Thymus (tissue), 11 donors: ENCODE results near the gene KIF15. TPM values are rescaled to one million over a fixed set of nuclear protein-coding genes. Genes with fewer than 3 reads are reported as not detected.

Experiments
- DNase-seq, 9 donors: peaks; one replicate each; pipeline ENCODE4 v3.0.0-alpha.2; 2013; ENCODE audit warnings: low spot score in 9 of 9, low read depth in 6 of 9, missing footprints in 1 of 9
- H3K27ac ChIP-seq, 2 donors: one replicate each; pipeline ENCODE4 v1.5.1; 2013; ENCODE audit warnings: control low read depth in 1 of 2, low read depth in 1 of 2, low read length in 1 of 2, mild to moderate bottlenecking in 1 of 2, moderate library complexity in 1 of 2
- H3K27me3 ChIP-seq, 2 donors: one replicate each; pipeline ENCODE4 v1.5.1; 2013; ENCODE audit warnings: low read length in 1 of 2; ENCODE audit not compliant: control insufficient read depth in 2 of 2, insufficient read depth in 1 of 2
- H3K36me3 ChIP-seq, 2 donors: one replicate each; pipeline ENCODE4 v1.5.1; 2013; ENCODE audit warnings: low read length in 1 of 2, mild to moderate bottlenecking in 1 of 2, moderate library complexity in 1 of 2; ENCODE audit not compliant: control insufficient read depth in 2 of 2, insufficient read depth in 2 of 2
- H3K4me1 ChIP-seq, 2 donors: one replicate each; pipeline ENCODE4 v1.5.1; 2013; ENCODE audit warnings: low read length in 2 of 2; ENCODE audit not compliant: control insufficient read depth in 2 of 2, insufficient read depth in 2 of 2
- H3K4me3 ChIP-seq, 2 donors: one replicate each; pipeline ENCODE4 v1.5.1; 2013; ENCODE audit warnings: low read length in 2 of 2, control low read depth in 1 of 2, mild to moderate bottlenecking in 1 of 2
- H3K9me3 ChIP-seq, 2 donors: one replicate each; pipeline ENCODE4 v1.5.1; 2013; ENCODE audit warnings: low read length in 1 of 2, mild to moderate bottlenecking in 1 of 2; ENCODE audit not compliant: control insufficient read depth in 2 of 2, insufficient read depth in 1 of 2
- WGBS: extraction: QIAGEN DNeasy Blood & Tissue Kit; methylation state at CpG from one replicate; pipeline ENCODE4 v1.1.7; 2013; 5-methylcytosine and 5-hydroxymethylcytosine counted together
- polyA plus RNA-seq: library from polyadenylated mRNA; stranded (reverse); fragments of 200-250 nt; gene quantifications from one replicate; pipeline ENCODE4 v1.2.3, GENCODE V29; 2013
- total RNA-seq: library from RNA; stranded (reverse); fragments of 120-200 nt; gene quantifications from one replicate; pipeline ENCODE4 v1.2.4, GENCODE V29; 2013
- donor health status: healthy.

KIF15 gene
- total and polyA plus RNA-seq, 2 donors = 3.6 to 43.4 TPM

- Histone ChIP-seq H3K9me3 (no peaks in the 10 kb centered on the region), H3K27ac (no peak overlapping the region), H3K27me3 (no peaks in the 10 kb centered on the region), H3K4me1 (no peaks in the 10 kb centered on the region), H3K36me3 (no peaks in the 10 kb centered on the region), H3K4me3 (no peak overlapping the region)
- WGBS = 89% methylated on average over 2 of the region's 2 CpGs
- DNase-seq = no peak
Measured at GRCh38 chr3:44893097-44893496, 131.5 kb downstream of the KIF15 start.

- no peaks in the 10 kb centered on the region for H3K9me3 ChIP-seq
- H3K27ac ChIP-seq = no peak overlapping the region
- no peaks in the 10 kb centered on the region for H3K36me3 ChIP-seq
- no peak overlapping the region for H3K4me3 ChIP-seq
- DNase-seq = no peak
- peaks cover 0 to 3% of the 10 kb centered on the region in 2 donors for H3K27me3 ChIP-seq
- 75% methylated on average over 5 of the region's 5 CpGs for WGBS
- no peaks in the 10 kb centered on the region for H3K4me1 ChIP-seq
Measured at GRCh38 chr3:44894485-44894884, 132.9 kb downstream of the KIF15 start.

- WGBS = 90% methylated on average over 2 of the region's 2 CpGs
- no peak overlapping the region for H3K27ac ChIP-seq
- H3K9me3 ChIP-seq = no peaks in the 10 kb centered on the region
- H3K27me3 ChIP-seq = peaks cover 0 to 3% of the 10 kb centered on the region in 2 donors
- H3K4me1 ChIP-seq = no peaks in the 10 kb centered on the region
- H3K4me3 ChIP-seq = no peak overlapping the region
- no peak for DNase-seq
- H3K36me3 ChIP-seq = no peaks in the 10 kb centered on the region
Measured at GRCh38 chr3:44896440-44896839, 134.8 kb downstream of the KIF15 start.

GRCh38 chr3:44899683-44900367 is 138.2 kb downstream of the KIF15 start:
- Histone ChIP-seq H3K27ac (no peak overlapping the region), H3K4me1 (no peaks in the 10 kb centered on the region), H3K9me3 (no peaks in the 10 kb centered on the region), H3K36me3 (no peaks in the 10 kb centered on the region), H3K27me3 (peaks cover 0 to 3% of the 10 kb centered on the region in 2 donors), H3K4me3 (no peak overlapping the region)
- WGBS = 88% methylated on average over 13 of the region's 13 CpGs
- DNase-seq = no peak

- no peaks in the 10 kb centered on the region for H3K36me3 ChIP-seq
- no peak overlapping the region for H3K4me3 ChIP-seq
- WGBS = 88% methylated on average over 4 of the region's 4 CpGs
- no peaks in the 10 kb centered on the region for H3K4me1 ChIP-seq
- H3K27ac ChIP-seq = no peak overlapping the region
- H3K27me3 ChIP-seq = peaks cover 0 to 3% of the 10 kb centered on the region in 2 donors
- no peaks in the 10 kb centered on the region for H3K9me3 ChIP-seq
- DNase-seq = no peak
Measured at GRCh38 chr3:44902628-44903027, 141.0 kb downstream of the KIF15 start.

Other genes with a start within 250 kb of the KIF15 start
- 8.0 TPM for gene ZKSCAN7, start 206.6 kb upstream of the KIF15 start, total RNA-seq
- gene ZKSCAN7, start 206.6 kb upstream of the KIF15 start, polyA plus RNA-seq = 5.3 TPM
- gene ZNF660, start 176.8 kb upstream of the KIF15 start, total RNA-seq = 3.1 TPM
- 2.3 TPM for gene ZNF660, start 176.8 kb upstream of the KIF15 start, polyA plus RNA-seq
- 13.2 TPM for gene ZNF197, start 136.8 kb upstream of the KIF15 start, total RNA-seq
- gene ZNF197, start 136.8 kb upstream of the KIF15 start, polyA plus RNA-seq = 13.8 TPM
- 5.0 TPM for gene ZNF35, start 113.1 kb upstream of the KIF15 start, total RNA-seq
- 4.5 TPM for gene ZNF35, start 113.1 kb upstream of the KIF15 start, polyA plus RNA-seq
- gene ZNF502, start 49.1 kb upstream of the KIF15 start, total RNA-seq = 4.9 TPM
- gene ZNF502, start 49.1 kb upstream of the KIF15 start, polyA plus RNA-seq = 4.7 TPM
- 4.2 TPM for gene ZNF501, start 32.2 kb upstream of the KIF15 start, total RNA-seq
- 3.1 TPM for gene ZNF501, start 32.2 kb upstream of the KIF15 start, polyA plus RNA-seq
- gene KIAA1143, start 175 bp upstream of the KIF15 start, total RNA-seq = 34.6 TPM
- 23.0 TPM for gene KIAA1143, start 175 bp upstream of the KIF15 start, polyA plus RNA-seq
- gene TMEM42, start 100.1 kb downstream of the KIF15 start, total RNA-seq = 23.6 TPM
- 49.0 TPM for gene TMEM42, start 100.1 kb downstream of the KIF15 start, polyA plus RNA-seq
- gene TGM4, start 112.8 kb downstream of the KIF15 start, total RNA-seq = 0.14 TPM
- 0.62 TPM for gene TGM4, start 112.8 kb downstream of the KIF15 start, polyA plus RNA-seq
- 33.1 TPM for gene ZDHHC3, start 214.4 kb downstream of the KIF15 start, total RNA-seq
- gene ZDHHC3, start 214.4 kb downstream of the KIF15 start, polyA plus RNA-seq = 24.3 TPM
- 42.6 TPM for gene EXOSC7, start 214.4 kb downstream of the KIF15 start, total RNA-seq
- 39.2 TPM for gene EXOSC7, start 214.4 kb downstream of the KIF15 start, polyA plus RNA-seq